HepG2 (cell line): ENCODE measurements around the gene ESRP2. TPM values are rescaled to one million over a fixed set of nuclear protein-coding genes. Genes with fewer than 3 reads are reported as not detected.

Experiments
- ATAC-seq: fragments of 200-7000 bp; cut with Tn5 transposase; 3 replicates; pipeline ENCODE4 v1.9.1; 2020; ENCODE audit warnings: mild to moderate bottlenecking, moderate library complexity
- BruUV-seq: library from RNA; stranded (reverse); fragments of 400-500 nt; replicated peaks from 2 replicates; lab custom pipeline; 2021; lab: Mats Ljungman, UMichigan
- CTCF ChIA-PET: fragments of 300-600 bp; formaldehyde crosslinking; extraction: SDS; loops from one replicate; lab custom pipeline; 2021; ENCODE audit warnings: low total read pairs, inconsistent platforms, low intra/inter-chr PET ratio; lab: Yijun Ruan, JAX
- POLR2A ChIA-PET: fragments of 350-600 bp; sonication (Branson Sonifier 250); formaldehyde crosslinking; loops from one replicate; lab custom pipeline; 2020; ENCODE audit warnings: antibody characterized with exemption, inconsistent platforms; lab: Yijun Ruan, JAX
- DNase-seq: peaks from one replicate; pipeline ENCODE4 v3.0.0-alpha.2; 2015; ENCODE audit warnings: low spot score
- FAIRE-seq: peaks from 3 replicates; lab custom pipeline; 2011; peaks lifted over from hg19 to GRCh38; lab: Jason Lieb, UNC
- H2AFZ ChIP-seq: one replicate; pipeline ENCODE4 v1.6.1; 2011; ENCODE audit warnings: low read length, inconsistent platforms
- H3K27ac ChIP-seq: fragments of 300-600 bp; 3 replicates; pipeline ENCODE4 v1.8.0; 2011; ENCODE audit warnings: mixed run types, mild to moderate bottlenecking, mixed read lengths, low read length, inconsistent platforms; ENCODE audit not compliant: insufficient read depth; ENCODE audit errors: extremely low read length
- H3K27me3 ChIP-seq, 2 experiments: fragments of 200-600 bp in 1 of 2; 2 replicates in 1 of 2; 3 replicates in 1 of 2; pipeline versions ENCODE4 v1.6.0 to v1.8.0; 2011; ENCODE audit warnings: low read length in 2 of 2, mild to moderate bottlenecking in 2 of 2, moderate library complexity in 2 of 2, inconsistent platforms in 1 of 2; ENCODE audit not compliant: insufficient read depth in 2 of 2, control insufficient read depth in 1 of 2
- H3K36me3 ChIP-seq, 2 experiments: fragments of 200-600 bp in 1 of 2; replicated peaks in 1 of 2; 2 replicates in 1 of 2; 3 replicates in 1 of 2; pipeline versions ENCODE4 v1.5.1 to v1.8.0; 2011; ENCODE audit warnings: low read length in 2 of 2, inconsistent platforms in 1 of 2; ENCODE audit not compliant: insufficient read depth in 2 of 2, control insufficient read depth in 1 of 2
- H3K4me1 ChIP-seq: 2 replicates; pipeline ENCODE4 v1.5.1; 2012; ENCODE audit warnings: low read length, inconsistent platforms; ENCODE audit not compliant: insufficient read depth
- H3K4me2 ChIP-seq: 2 replicates; pipeline ENCODE4 v1.6.0; 2011; ENCODE audit warnings: low read depth, low read length, inconsistent platforms
- H3K4me3 ChIP-seq, 3 experiments: fragments of 200-600 bp in 1 of 3; sonication (generic), shearing (Covaris generic) in 1 of 3; replicated peaks in 1 of 3; 2 replicates each; pipeline ENCODE4 v1.5.1; 2011 to 2016; ENCODE audit warnings: low read length in 3 of 3, inconsistent platforms in 2 of 3, low read depth in 2 of 3, mild to moderate bottlenecking in 2 of 3, control low read depth in 1 of 3, mixed read lengths in 1 of 3; ENCODE audit not compliant: insufficient read depth in 1 of 3
- H3K79me2 ChIP-seq: one replicate; pipeline ENCODE4 v1.6.1; 2011; ENCODE audit warnings: low read length, inconsistent platforms; ENCODE audit not compliant: insufficient read depth
- H3K9ac ChIP-seq: 2 replicates; pipeline ENCODE4 v1.6.0; 2011; ENCODE audit warnings: mild to moderate bottlenecking, low read depth, low read length, inconsistent platforms; ENCODE audit not compliant: insufficient read depth
- H3K9me3 ChIP-seq: 2 replicates; pipeline ENCODE4 v1.5.1; 2012; ENCODE audit warnings: mild to moderate bottlenecking, low read length
- H4K20me1 ChIP-seq: 2 replicates; pipeline ENCODE4 v1.6.0; 2011; ENCODE audit warnings: inconsistent platforms, mild to moderate bottlenecking, low read length, moderate library complexity; ENCODE audit not compliant: insufficient read depth
- AKNA ChIP-seq: sonication (generic); formaldehyde crosslinking; IDR thresholded peaks from 2 replicates; pipeline ENCODE4 v1.4.0; 2020; ENCODE audit warnings: missing genetic modification reagents, borderline replicate concordance
- CBX5 ChIP-seq: sonication (generic); formaldehyde crosslinking; IDR thresholded peaks from 2 replicates; pipeline ENCODE4 v1.4.0; 2020; ENCODE audit warnings: missing genetic modification reagents, borderline replicate concordance
- DZIP1 ChIP-seq: sonication (generic); formaldehyde crosslinking; IDR thresholded peaks from 2 replicates; pipeline ENCODE4 v1.5.0; 2020; ENCODE audit warnings: mild to moderate bottlenecking, missing genetic modification reagents
- FOXK2 ChIP-seq: fragments of 450-650 bp; IDR thresholded peaks from 2 replicates; pipeline ENCODE4 v1.6.1; 2016
- HOXA9 ChIP-seq: sonication (generic); formaldehyde crosslinking; IDR thresholded peaks from 2 replicates; pipeline ENCODE4 v1.8.1; 2022; ENCODE audit warnings: missing genetic modification reagents, mild to moderate bottlenecking, moderate library complexity, borderline replicate concordance
- NR0B2 ChIP-seq: sonication (generic); formaldehyde crosslinking; IDR thresholded peaks from 2 replicates; pipeline ENCODE4 v1.4.0; 2020; ENCODE audit warnings: mild to moderate bottlenecking, missing genetic modification reagents
- XBP1 ChIP-seq: sonication (generic); formaldehyde crosslinking; IDR thresholded peaks from 2 replicates; pipeline ENCODE4 v1.5.0; 2020; ENCODE audit warnings: missing genetic modification reagents
- ZBTB38 ChIP-seq: sonication (generic); formaldehyde crosslinking; IDR thresholded peaks from 2 replicates; pipeline ENCODE4 v1.5.1; 2020; ENCODE audit warnings: mild to moderate bottlenecking, missing genetic modification reagents
- ZC3H13 ChIP-seq: sonication (generic); formaldehyde crosslinking; IDR thresholded peaks from 2 replicates; pipeline ENCODE4 v1.8.1; 2023; ENCODE audit warnings: mild to moderate bottlenecking, missing genetic modification reagents, moderate library complexity
- WGBS: methylation state at CpG from one replicate; pipeline ENCODE4 v1.1.6; 2017; ENCODE audit warnings: low lambda C conversion rate; 5-methylcytosine and 5-hydroxymethylcytosine counted together
- in situ Hi-C: cut with HindIII; loops from 2 replicates; pipeline ENCODE4 v1.10.0; 2017; ENCODE audit warnings: low pct_unique_long_range_greater_than_20kb; ENCODE audit not compliant: extremely low pct_ligation_motif_present
- intact Hi-C: fragments of 100-400 bp; cut with micrococcal nuclease; formaldehyde crosslinking; loops from one replicate; pipeline ENCODE4 v1.10.0; 2022; ENCODE audit not compliant: unreplicated experiment
- polyA plus RNA-seq, 8 experiments: library from polyadenylated mRNA; depleted of rRNA in 3 of 8; stranded (reverse) in 7 of 8; unstranded in 1 of 8; fragments of >200 nt; fragmentation: Illumina TruSeq in 4 of 8; extraction: Trizol in 4 of 8; gene quantifications; 2 replicates each; pipeline versions ENCODE4 v1.2.1 to v1.2.3, GENCODE V29; 2011 to 2016; ENCODE audit warnings: low read depth in 4 of 8, missing spikeins in 1 of 8, mixed read lengths in 1 of 8; ENCODE audit not compliant: insufficient read depth in 1 of 8
- total RNA-seq, 5 experiments: library from RNA; depleted of rRNA; stranded (reverse); fragments of >200 nt; fragmentation: Illumina TruSeq; extraction: Trizol; gene quantifications; 2 replicates each; pipeline ENCODE4 v1.2.3, GENCODE V29; 2016; ENCODE audit warnings: low read depth in 1 of 5
- TF ChIP-seq, protein P1 (sequence below): sonication (generic); formaldehyde crosslinking; IDR thresholded peaks from 2 replicates; pipeline ENCODE4 v1.4.0; 2020; ENCODE audit warnings: missing genetic modification reagents

ESRP2 gene
- total and polyA plus RNA-seq, 2 of the 13 experiments (the other 11 are each of a cell fraction or from before 2014, with no cell fraction given), result 21.1 to 32.4 TPM

- no peak for TF ChIP-seq AKNA (CRISPR knock-in tag)
Measured at GRCh38 chr16:68234188-68235107, 1.5 kb downstream of the ESRP2 start (continued).

- 83% methylated on average over 8 of the region's 8 CpGs for WGBS
- H3K79me2 ChIP-seq, result peaks cover 29% of the 10 kb centered on the region
- in situ Hi-C loops (loop anchor here (10.0 kb wide), 1 partner anchor 149 kb away; the partner anchor contains the start of gene NFATC3), intact Hi-C loops (no loop called here)
- ATAC-seq (no peak), FAIRE-seq (no peak), DNase-seq (no peak)
- peak overlapping the region in 1 of 3 experiments; percentile 94; a peak in 2 of 6 replicates for H3K4me3 ChIP-seq
- no peaks in the 10 kb centered on the region; a peak in 1 of 5 replicates for H3K27me3 ChIP-seq
- ChIA-PET POLR2A (interaction anchor here (0.7 to 5.6 kb wide), 20 partner anchors 10 to 388 kb away, joined by 3 to 100 read pairs (median 5); partner anchors contain the start of genes NFATC3, PLA2G15, PRMT7 and SLC7A6), CTCF (no interaction called here)
- peaks cover 38% of the 10 kb centered on the region for H3K4me1 ChIP-seq
- H3K4me2 ChIP-seq, result peak overlapping the region; percentile 99
- H2AFZ ChIP-seq, result no peak overlapping the region
- no peaks in the 10 kb centered on the region for H3K9me3 ChIP-seq
- H4K20me1 ChIP-seq, result peaks cover 39% of the 10 kb centered on the region
- no peak overlapping the region for H3K9ac ChIP-seq
- peaks cover 33 to 44% of the 10 kb centered on the region in 2 experiments for H3K36me3 ChIP-seq
- peak overlapping the region; percentile 85 for H3K27ac ChIP-seq
- BruUV-seq, result no TSS peak
- no peak for TF ChIP-seq CBX5 (CRISPR knock-in tag)
- TF ChIP-seq XBP1 (CRISPR knock-in tag), result no peak
- TF ChIP-seq ZBTB38 (CRISPR knock-in tag), result no peak
- 0 out of 2 replicates have a peak, but pooled peaks have one; percentile 24 for TF ChIP-seq NR0B2 (CRISPR knock-in tag)
- no peak for TF ChIP-seq FOXK2
- TF ChIP-seq ZC3H13 (CRISPR knock-in tag), result 0 out of 2 replicates have a peak, but pooled peaks have one; percentile 21
- TF ChIP-seq HOXA9 (CRISPR knock-in tag), result 0 out of 2 replicates have a peak, but pooled peaks have one; percentile 29
- TF ChIP-seq, protein P1, sequence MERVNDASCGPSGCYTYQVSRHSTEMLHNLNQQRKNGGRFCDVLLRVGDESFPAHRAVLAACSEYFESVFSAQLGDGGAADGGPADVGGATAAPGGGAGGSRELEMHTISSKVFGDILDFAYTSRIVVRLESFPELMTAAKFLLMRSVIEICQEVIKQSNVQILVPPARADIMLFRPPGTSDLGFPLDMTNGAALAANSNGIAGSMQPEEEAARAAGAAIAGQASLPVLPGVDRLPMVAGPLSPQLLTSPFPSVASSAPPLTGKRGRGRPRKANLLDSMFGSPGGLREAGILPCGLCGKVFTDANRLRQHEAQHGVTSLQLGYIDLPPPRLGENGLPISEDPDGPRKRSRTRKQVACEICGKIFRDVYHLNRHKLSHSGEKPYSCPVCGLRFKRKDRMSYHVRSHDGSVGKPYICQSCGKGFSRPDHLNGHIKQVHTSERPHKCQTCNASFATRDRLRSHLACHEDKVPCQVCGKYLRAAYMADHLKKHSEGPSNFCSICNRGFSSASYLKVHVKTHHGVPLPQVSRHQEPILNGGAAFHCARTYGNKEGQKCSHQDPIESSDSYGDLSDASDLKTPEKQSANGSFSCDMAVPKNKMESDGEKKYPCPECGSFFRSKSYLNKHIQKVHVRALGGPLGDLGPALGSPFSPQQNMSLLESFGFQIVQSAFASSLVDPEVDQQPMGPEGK (CRISPR knock-in tag), result no peak
- TF ChIP-seq DZIP1, result 0 out of 2 replicates have a peak, but pooled peaks have one; percentile 47
Measured at GRCh38 chr16:68233835-68234187, 2.1 kb downstream of the ESRP2 start.
